ENCODE results near the gene CAPNS2.

Gene CAPNS2

GRCh38 chr16:55566432-55567175 is at the start of gene CAPNS2:
Gene CAPNS2 (plus strand): TSS chr16:55566684. CDS start chr16:55566757, 73 bp downstream.
- in situ Hi-C loops (cut with MboI; ENCODE audit: low sequenced_read_pairs): no loop called here

DNA sequence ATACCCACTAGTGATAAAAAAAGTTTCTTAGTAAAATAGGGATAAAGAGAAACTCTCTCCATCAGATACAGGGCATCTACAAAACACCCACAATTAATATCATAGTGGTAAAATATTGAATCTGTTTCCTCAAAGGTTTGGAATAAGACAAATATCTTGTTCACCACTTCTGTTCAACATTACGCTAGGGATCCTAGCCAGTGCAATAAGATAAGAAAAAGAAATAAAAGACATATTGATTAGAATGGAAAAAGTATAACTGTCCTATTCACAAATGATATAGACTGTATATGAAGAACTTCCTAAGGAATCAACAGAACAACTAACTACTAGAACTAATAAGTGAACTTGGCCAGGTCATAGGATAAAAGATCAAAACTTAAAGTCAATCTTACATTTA is 44.7 kb upstream of the CAPNS2 start:
- in situ Hi-C loops (cut with MboI; ENCODE audit: low sequenced_read_pairs): no loop called here

DNA sequence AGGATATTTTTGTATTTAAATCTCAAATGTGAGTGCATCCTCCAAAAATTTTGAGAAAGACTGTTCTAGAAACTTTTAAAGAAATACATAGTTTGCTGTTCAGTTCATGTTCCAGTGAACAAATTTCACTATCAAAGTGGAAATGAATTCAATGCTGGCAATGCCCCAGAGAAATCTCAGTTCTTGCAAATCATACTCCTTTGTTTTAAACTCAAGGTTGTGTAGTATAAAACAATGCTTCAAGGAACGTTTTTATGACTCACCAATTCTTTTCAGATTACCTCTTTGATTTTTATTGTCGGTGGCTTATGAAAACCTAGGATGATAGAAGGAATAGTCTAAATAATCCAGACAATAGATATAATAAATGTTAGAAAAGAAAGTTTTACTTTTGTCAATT is 40.0 kb upstream of the CAPNS2 start:
- in situ Hi-C loops (cut with MboI; ENCODE audit: low sequenced_read_pairs): no loop called here

- in situ Hi-C loops (cut with MboI; ENCODE audit: low sequenced_read_pairs): no loop called here
These were observed 38.6 kb upstream of the CAPNS2 start for GRCh38 chr16:55527885-55528284.

DNA sequence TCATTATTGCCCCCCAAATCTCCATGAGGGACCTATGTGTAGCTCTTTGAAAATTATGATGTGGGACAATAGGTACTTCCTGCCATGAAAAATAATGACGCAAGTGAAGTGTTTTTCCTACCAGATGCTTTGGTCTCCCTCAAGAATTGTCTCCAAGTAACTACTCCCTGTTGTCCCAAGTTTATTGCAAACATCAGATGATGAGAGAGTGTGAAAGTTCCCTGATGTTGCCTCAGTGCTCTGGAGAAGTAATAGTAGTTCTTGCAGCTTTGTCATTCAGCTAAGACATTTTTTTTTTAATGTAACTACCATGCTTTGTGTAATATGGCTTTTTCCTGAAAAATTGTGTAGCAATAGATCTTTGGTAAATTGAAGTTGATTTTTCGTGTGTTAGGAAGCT is 37.5 kb upstream of the CAPNS2 start:
- in situ Hi-C loops (cut with MboI; ENCODE audit: low sequenced_read_pairs): no loop called here

- in situ Hi-C loops (cut with MboI; ENCODE audit: low sequenced_read_pairs): no loop called here
These were observed 36.1 kb upstream of the CAPNS2 start for GRCh38 chr16:55530316-55530856.

- in situ Hi-C loops (cut with MboI; ENCODE audit: low sequenced_read_pairs): no loop called here
These were observed 34.3 kb upstream of the CAPNS2 start for GRCh38 chr16:55532227-55532626.

- in situ Hi-C loops (cut with MboI; ENCODE audit: low sequenced_read_pairs): no loop called here
These were observed 31.7 kb upstream of the CAPNS2 start for GRCh38 chr16:55534756-55535155.

DNA sequence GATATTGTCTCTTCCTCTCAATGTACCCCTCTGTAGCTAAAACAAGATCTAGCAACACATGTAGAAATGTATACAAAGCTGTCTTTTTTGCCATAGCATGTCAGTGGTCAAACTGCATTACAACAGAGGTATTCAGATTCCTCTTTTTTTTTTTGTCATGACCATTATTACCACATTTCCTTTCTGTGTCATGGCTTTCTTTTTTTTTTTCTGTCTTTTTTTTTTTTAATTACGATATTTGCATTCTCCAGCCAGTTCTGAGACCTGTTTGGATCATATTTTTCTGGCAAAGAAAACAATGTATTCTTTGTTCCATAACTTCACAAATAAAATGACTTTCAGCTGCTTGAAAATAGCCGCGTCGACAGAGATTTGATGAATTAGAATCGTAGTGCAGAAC is 27.4 kb upstream of the CAPNS2 start:
- in situ Hi-C loops (cut with MboI; ENCODE audit: low sequenced_read_pairs): no loop called here

DNA sequence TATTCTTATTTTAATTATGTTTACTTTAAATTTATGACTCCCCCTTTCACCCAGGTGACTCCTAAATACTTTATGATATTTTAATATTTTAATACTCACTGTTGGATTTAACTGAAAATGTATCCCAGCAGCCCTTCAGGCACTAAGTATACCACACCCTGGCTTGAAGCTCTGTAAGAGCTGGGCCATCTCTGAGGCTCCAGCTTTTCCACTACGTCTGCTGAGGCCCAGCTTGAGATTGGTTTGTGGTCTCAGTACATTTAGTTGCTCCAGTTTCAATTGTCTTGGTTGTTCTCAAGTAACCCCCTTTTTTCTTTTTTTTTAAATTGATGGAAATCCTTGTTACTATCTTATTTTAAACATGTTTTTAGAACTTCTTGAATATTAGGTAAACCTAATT is 27.0 kb upstream of the CAPNS2 start:
- in situ Hi-C loops (cut with MboI; ENCODE audit: low sequenced_read_pairs): no loop called here

DNA sequence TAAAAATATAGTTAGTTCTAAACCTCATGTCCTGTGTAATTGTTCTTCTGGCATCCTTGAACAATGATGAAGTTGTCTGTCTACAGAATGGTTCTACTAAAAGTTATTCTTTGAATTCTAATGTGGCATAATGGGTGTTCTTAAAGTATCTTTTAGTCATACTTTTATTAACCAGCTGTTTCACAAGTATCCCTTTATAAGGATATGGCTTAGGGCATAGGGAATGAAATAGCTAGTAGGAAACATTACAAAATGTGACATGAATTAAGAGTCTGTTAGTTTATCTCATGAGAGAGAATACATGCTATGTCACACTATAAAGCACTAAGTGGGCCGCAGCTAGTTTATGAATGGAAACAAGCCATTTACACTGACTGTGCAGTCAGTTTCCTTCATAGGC is 26.3 kb upstream of the CAPNS2 start:
- in situ Hi-C loops (cut with MboI; ENCODE audit: low sequenced_read_pairs): no loop called here

DNA sequence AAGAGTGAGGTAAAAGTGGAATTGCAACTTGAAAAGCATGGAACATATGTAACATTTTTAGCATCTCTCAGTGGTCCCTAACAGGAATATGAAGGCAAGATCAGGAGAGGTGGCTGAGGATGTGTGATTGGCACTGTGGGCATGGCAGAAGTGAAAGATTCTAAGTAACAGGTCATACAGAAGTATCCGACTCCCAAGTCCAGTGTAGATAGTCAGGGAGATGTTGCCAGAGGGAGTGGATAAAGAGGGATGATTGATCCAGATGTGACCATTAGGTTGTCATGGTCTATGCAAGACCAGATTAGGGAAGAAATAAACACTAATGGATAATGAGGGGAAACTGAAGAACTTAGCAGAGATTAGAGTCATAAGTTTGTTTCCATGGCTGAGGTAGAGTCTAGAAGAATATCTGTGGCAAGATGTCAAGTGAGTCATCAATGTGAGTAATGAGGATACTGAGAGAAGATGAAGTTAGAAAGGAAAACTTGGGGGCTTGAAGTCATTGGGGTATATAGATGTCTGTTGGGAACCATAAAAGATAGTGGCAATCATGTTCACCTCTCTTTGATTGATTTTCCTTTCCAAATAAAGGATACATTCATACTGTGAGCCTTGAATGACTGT is 23.9 kb upstream of the CAPNS2 start:
- in situ Hi-C loops (cut with MboI; ENCODE audit: low sequenced_read_pairs): no loop called here

DNA sequence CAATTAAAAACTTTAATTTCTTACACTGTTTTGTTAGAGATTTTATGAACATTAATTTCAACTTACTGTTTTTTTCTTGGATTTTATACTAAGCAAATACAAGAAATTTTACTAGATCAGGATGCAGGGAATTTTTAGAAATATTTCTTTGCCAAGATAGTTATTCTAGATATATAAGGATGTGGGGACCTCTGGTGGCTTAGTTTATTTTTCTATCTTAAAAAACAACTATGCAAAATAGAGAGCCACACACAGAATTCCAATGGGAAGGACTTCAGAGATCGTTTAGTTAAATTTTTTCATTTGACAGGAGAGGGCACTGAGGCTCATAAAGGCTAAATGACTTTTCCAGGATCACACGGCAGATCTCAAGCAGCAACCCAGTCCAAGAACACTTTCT is 23.0 kb upstream of the CAPNS2 start:
- in situ Hi-C loops (cut with MboI; ENCODE audit: low sequenced_read_pairs): no loop called here

DNA sequence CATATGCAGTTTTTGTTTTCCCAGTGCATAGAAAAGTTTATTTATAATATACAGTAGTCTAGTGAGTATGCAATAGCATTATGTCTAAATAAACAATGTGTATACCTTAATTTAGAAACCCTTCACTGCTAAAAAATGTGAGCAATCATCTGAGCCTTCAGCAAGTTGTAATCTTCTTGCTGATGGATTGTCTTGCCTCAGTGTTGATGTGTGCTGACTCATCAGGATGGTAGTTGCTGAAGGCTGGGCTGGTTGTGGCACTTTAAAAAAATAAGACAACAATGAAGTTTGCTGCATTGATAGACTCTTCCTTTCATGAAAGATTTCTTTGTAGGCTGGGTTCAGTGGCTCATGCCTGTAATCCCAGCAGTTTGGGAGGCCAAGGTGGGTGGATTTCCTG is 13.9 kb upstream of the CAPNS2 start:
- in situ Hi-C loops (cut with MboI; ENCODE audit: low sequenced_read_pairs): no loop called here

DNA sequence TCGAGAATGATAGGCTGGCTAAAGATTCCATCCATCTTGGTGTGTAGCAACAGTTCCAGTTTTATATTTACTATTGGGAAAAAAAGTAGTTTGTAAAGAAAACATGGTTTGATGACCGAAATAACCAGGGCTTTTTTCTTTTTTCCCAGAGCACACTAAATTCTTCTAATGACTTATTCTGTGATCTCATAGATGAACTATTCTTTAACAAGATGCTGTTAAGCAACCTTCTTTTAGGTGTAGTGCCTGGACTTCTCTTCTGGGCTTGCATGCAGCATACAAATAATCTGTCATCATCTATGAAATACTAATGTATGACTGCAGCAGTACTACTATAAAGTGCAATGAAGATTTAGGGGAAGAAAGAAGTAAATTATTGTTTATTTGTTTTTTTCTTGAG is 11.0 kb upstream of the CAPNS2 start:
- in situ Hi-C loops (cut with MboI; ENCODE audit: low sequenced_read_pairs): no loop called here

DNA sequence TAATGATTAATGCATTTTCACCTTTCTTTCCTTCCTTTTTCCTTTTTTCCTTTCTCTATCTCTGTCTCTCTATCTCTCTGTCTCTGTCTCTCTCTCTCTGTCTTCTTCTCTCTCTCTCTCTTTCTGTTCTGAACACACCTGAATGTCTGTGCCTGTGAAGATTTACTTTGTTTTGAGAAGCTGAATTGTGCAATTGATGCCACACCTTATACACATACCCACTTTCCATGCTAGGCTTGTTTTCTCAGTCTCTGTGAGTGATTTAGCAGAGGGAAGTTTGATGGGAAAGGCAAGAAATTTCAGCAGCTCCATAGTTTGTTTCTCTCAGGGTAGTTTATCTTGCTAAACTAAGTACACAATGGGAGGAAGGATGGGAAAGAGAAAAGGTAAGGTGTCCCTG is 9.3 kb upstream of the CAPNS2 start:
- in situ Hi-C loops (cut with MboI; ENCODE audit: low sequenced_read_pairs): no loop called here

GRCh38 chr16:55559233-55559632 is 7.3 kb upstream of the CAPNS2 start:
- in situ Hi-C loops (cut with MboI; ENCODE audit: low sequenced_read_pairs): no loop called here

GRCh38 chr16:55559933-55560516 is 6.5 kb upstream of the CAPNS2 start:
- in situ Hi-C loops (cut with MboI; ENCODE audit: low sequenced_read_pairs): no loop called here

- in situ Hi-C loops (cut with MboI; ENCODE audit: low sequenced_read_pairs): no loop called here
These were observed 5.1 kb upstream of the CAPNS2 start for GRCh38 chr16:55561319-55561848.

DNA sequence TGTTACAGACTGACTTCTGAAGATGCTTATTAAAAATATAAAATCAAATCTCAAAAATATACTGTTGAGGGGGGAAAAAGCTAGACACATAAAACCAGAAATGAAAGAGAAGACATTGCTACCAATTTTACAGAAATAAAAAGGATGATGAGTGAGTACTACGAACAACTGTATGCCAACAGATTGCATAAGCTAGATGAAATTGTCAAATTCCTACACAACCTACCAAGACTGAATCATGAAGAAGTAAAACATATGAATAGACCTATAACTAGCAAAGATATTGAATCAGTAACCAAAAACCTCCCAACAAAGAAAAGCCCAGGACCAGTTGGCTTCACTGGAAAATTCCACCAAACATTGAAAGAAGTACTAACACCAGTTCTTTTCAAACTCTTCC is 3.5 kb upstream of the CAPNS2 start:
- in situ Hi-C loops (cut with MboI; ENCODE audit: low sequenced_read_pairs): no loop called here

DNA sequence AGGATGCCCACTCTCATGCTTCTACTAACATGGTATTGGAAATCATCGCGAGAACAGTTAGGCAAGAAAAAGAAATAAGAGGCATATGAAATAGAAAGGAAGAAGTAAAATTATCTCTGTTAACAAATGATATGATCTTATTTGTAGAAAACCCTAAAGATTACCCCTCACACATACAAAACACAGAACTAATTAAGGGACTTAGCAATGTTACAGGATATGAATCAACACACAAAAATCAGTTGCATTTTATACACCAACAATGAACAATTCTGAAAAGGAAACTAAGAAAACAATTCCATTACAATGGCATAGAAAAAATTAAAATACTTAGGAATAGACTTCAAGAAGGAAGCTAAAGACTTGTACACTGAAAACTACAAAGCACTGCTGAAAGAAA is 2.7 kb upstream of the CAPNS2 start:
- in situ Hi-C loops (cut with MboI; ENCODE audit: low sequenced_read_pairs): no loop called here

DNA sequence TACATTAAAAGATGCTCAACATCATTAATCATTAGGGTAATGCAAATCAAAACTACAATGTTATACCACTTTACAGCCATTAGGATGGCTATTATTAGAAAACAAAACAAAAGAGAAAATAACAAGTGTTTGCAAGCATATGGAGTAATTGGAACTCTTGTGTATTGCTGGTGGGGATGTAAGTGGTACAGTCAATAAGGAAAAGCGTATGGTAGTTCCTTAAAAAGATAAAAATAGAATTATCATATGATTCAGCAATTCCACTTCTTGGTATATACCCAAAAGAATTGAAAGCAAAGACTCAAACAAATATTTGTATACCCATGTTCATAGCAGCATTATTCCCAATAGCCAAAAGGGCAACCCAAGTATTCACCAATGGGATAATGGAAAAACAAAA is 1.4 kb upstream of the CAPNS2 start:
- in situ Hi-C loops (cut with MboI; ENCODE audit: low sequenced_read_pairs): no loop called here
